ENCODE measurements around the gene PLCH1. TPM values are rescaled to one million over a fixed set of nuclear protein-coding genes. Genes with fewer than 3 reads are reported as not detected.

PLCH1 gene
- total and polyA plus RNA-seq, 4 donors: 0.03 to 1.0 (median 0.22) TPM

GRCh38 chr3:155658671-155659261, 86.1 kb downstream of the PLCH1 start:
- no peaks in the 10 kb centered on the region for H3K36me3 ChIP-seq (ENCODE audit: control insufficient read depth in 4 of 4, insufficient read depth in 3 of 4, low read depth in 1 of 4, low read length in 3 of 4)
- H3K9ac ChIP-seq (ENCODE audit: low read depth in 1 of 2, low read length in 2 of 2): no peak overlapping the region
- 77% methylated on average over 4 of the region's 4 CpGs for WGBS

GRCh38 chr3:155658006-155658405, 86.9 kb downstream of the PLCH1 start:
- DNase-seq (ENCODE audit: low spot score): no peak
- no peaks in the 10 kb centered on the region for H3K9me3 ChIP-seq (ENCODE audit: control insufficient read depth in 4 of 4, low read length in 3 of 4)
- H3K27me3 ChIP-seq (ENCODE audit: control insufficient read depth in 4 of 4, insufficient read depth in 4 of 4, low read length in 3 of 4): no peaks in the 10 kb centered on the region
- no peaks in the 10 kb centered on the region for H3K36me3 ChIP-seq (ENCODE audit: control insufficient read depth in 4 of 4, insufficient read depth in 3 of 4, low read depth in 1 of 4, low read length in 3 of 4)
- H3K9ac ChIP-seq (ENCODE audit: low read depth in 1 of 2, low read length in 2 of 2): no peak overlapping the region
- no peaks in the 10 kb centered on the region for H3K4me1 ChIP-seq (ENCODE audit: control insufficient read depth in 4 of 4, insufficient read depth in 4 of 4, low read length in 3 of 4)
- no peak overlapping the region for H3K27ac ChIP-seq (ENCODE audit: low read depth in 1 of 2, low read length in 2 of 2)
- 89% methylated on average over 5 of the region's 5 CpGs for WGBS
- H3K4me3 ChIP-seq (ENCODE audit: low read depth in 1 of 3, low read length in 3 of 3): no peak overlapping the region
- no peak for TF ChIP-seq CTCF (IDR thresholded peaks at IDR 0.05; ENCODE audit: low read depth, low read length, missing input control)
- no peak for TF ChIP-seq ZBTB33 (IDR thresholded peaks at IDR 0.05)
- TF ChIP-seq HNF4G (IDR thresholded peaks at IDR 0.05): no peak
- TF ChIP-seq SP1 (IDR thresholded peaks at IDR 0.05): no peak
- TF ChIP-seq ATF3 (IDR thresholded peaks at IDR 0.05): no peak
- no peak for TF ChIP-seq JUND (IDR thresholded peaks at IDR 0.05)
- no peak for TF ChIP-seq GABPA (IDR thresholded peaks at IDR 0.05 in 1 of 2, conservative IDR thresholded peaks at IDR 0.05 in 1 of 2)
- no peak for TF ChIP-seq EGR1 (IDR thresholded peaks at IDR 0.05; ENCODE audit: low read depth in 2 of 2)
- TF ChIP-seq NR2F2 (IDR thresholded peaks at IDR 0.05): no peak
- TF ChIP-seq YY1 (IDR thresholded peaks at IDR 0.05): no peak

More at GRCh38 chr3:155658671-155659261, 86.1 kb downstream of the PLCH1 start:
- Histone ChIP-seq H3K27me3 (ENCODE audit: control insufficient read depth in 4 of 4, insufficient read depth in 4 of 4, low read length in 3 of 4) (no peaks in the 10 kb centered on the region), H3K4me3 (ENCODE audit: low read depth in 1 of 3, low read length in 3 of 3) (no peak overlapping the region), H3K4me1 (ENCODE audit: control insufficient read depth in 4 of 4, insufficient read depth in 4 of 4, low read length in 3 of 4) (no peaks in the 10 kb centered on the region), H3K9me3 (ENCODE audit: control insufficient read depth in 4 of 4, low read length in 3 of 4) (no peaks in the 10 kb centered on the region), H3K27ac (ENCODE audit: low read depth in 1 of 2, low read length in 2 of 2) (no peak overlapping the region)
- DNase-seq (ENCODE audit: low spot score): no peak
- no peak for TF ChIP-seq REST (IDR thresholded peaks at IDR 0.05)
- no peak for TF ChIP-seq HNF4A (conservative IDR thresholded peaks at IDR 0.05)
- TF ChIP-seq ATF3 (IDR thresholded peaks at IDR 0.05): no peak
- no peak for TF ChIP-seq RXRA (IDR thresholded peaks at IDR 0.05)
- TF ChIP-seq GABPA (IDR thresholded peaks at IDR 0.05 in 1 of 2, conservative IDR thresholded peaks at IDR 0.05 in 1 of 2): no peak
- TF ChIP-seq YY1 (IDR thresholded peaks at IDR 0.05): no peak
- no peak for TF ChIP-seq NR2F2 (IDR thresholded peaks at IDR 0.05)
- no peak for TF ChIP-seq TAF1 (conservative IDR thresholded peaks at IDR 0.05)
- no peak for TF ChIP-seq MAX (IDR thresholded peaks at IDR 0.05)
- TF ChIP-seq HNF4G (IDR thresholded peaks at IDR 0.05): no peak
- no peak for TF ChIP-seq SP1 (IDR thresholded peaks at IDR 0.05)
- TF ChIP-seq EGR1 (IDR thresholded peaks at IDR 0.05; ENCODE audit: low read depth in 2 of 2): no peak
